Measurements from ENCODE around the gene RPP30.

- TF ChIP-seq GTF2F1 (IDR thresholded peaks at IDR 0.05; ENCODE audit: low read depth, low read length) = no peak
- TF ChIP-seq CHD2 (IDR thresholded peaks at IDR 0.05; ENCODE audit: low read depth, low read length) = no peak
- no peak for TF ChIP-seq GMEB1 (CRISPR knock-in tag; IDR thresholded peaks at IDR 0.05)
Observed at GRCh38 chr10:90916392-90917237, 44.8 kb downstream of the RPP30 start.

Data from K562 (cell line).